Activated CD4-positive, alpha-beta T cell treated with anti-CD3 and anti-CD28 coated beads for 36 hours (primary cell): ENCODE measurements around the gene TEKT3. TPM values are rescaled to one million over a fixed set of nuclear protein-coding genes. Genes with fewer than 3 reads are reported as not detected.

ENCODE experiments used
- ATAC-seq: fragments of 200-7000 bp; cut with Tn5 transposase; one replicate; pipeline ENCODE4 v1.10.0; 2021; ENCODE audit warnings: mild to moderate bottlenecking, moderate library complexity
- CTCF ChIA-PET: fragments of 350-600 bp; sonication (Branson Sonifier 250); formaldehyde crosslinking; loops from one replicate; lab custom pipeline; 2021; ENCODE audit warnings: antibody characterized with exemption; lab: Charles Lee
- POLR2A ChIA-PET: fragments of 350-600 bp; sonication (Branson Sonifier 250); formaldehyde crosslinking; loops from one replicate; lab custom pipeline; 2021; ENCODE audit warnings: antibody characterized with exemption, inconsistent platforms; lab: Charles Lee
- DNase-seq: peaks from one replicate; pipeline ENCODE4 v3.0.0-alpha.2; 2020
- H3K27ac Mint-ChIP-seq: one replicate; pipeline ENCODE4 v1.8.0; 2021; ENCODE audit warnings: mixed read lengths
- H3K27me3 Mint-ChIP-seq: one replicate; pipeline ENCODE4 v1.8.0; 2021; ENCODE audit warnings: mixed read lengths
- H3K36me3 Mint-ChIP-seq: one replicate; pipeline ENCODE4 v1.8.0; 2021; ENCODE audit warnings: low read depth, mixed read lengths
- H3K4me1 Mint-ChIP-seq: one replicate; pipeline ENCODE4 v1.8.0; 2021; ENCODE audit warnings: mixed read lengths
- H3K4me3 Mint-ChIP-seq: one replicate; pipeline ENCODE4 v1.8.0; 2021; ENCODE audit warnings: mild to moderate bottlenecking, moderate library complexity, mixed read lengths
- H3K9me3 Mint-ChIP-seq: one replicate; pipeline ENCODE4 v1.8.0; 2021; ENCODE audit warnings: low read depth, mixed read lengths
- intact Hi-C, 2 experiments: fragments of 100-400 bp; cut with DNase I in 1 of 2; cut with micrococcal nuclease in 1 of 2; formaldehyde crosslinking; loops; one replicate each; pipeline versions ENCODE4 v1.14.2 to v1.15.1; 2022 to 2024; cut with DNase I, micrococcal nuclease
- total RNA-seq, 2 experiments: library from RNA; stranded (reverse); gene quantifications; one replicate each; pipeline ENCODE4 v1.2.3, GENCODE V29; 2021

The TEKT3 gene
- not detected for total RNA-seq

- Mint-ChIP-seq H3K27me3 (peaks cover 47% of the 10 kb centered on the region), H3K9me3 (no peaks in the 10 kb centered on the region), H3K4me1 (peaks cover 5% of the 10 kb centered on the region), H3K27ac (no peak within 1 kb of the TSS), H3K36me3 (no peaks in the 10 kb centered on the region), H3K4me3 (peak within 1 kb of the TSS; percentile 15)
- intact Hi-C loops, result no loop called here
- CTCF ChIA-PET, result no interaction called here
- POLR2A ChIA-PET, result no interaction called here
- ATAC-seq (peak; percentile 49), DNase-seq (peak; percentile 32)
These were observed at the start of gene TEKT3 for GRCh38 chr17:15341385-15341849. TEKT3 (minus strand) TSS chr17:15341597; CDS start chr17:15331585, 10,012 bp downstream.

GRCh38 chr17:15388356-15389041 is 47.1 kb upstream of the TEKT3 start:
- intact Hi-C loops, result no loop called here
- Mint-ChIP-seq H3K36me3 (no peaks in the 10 kb centered on the region), H3K4me1 (no peaks in the 10 kb centered on the region), H3K27me3 (peaks cover 14% of the 10 kb centered on the region), H3K9me3 (no peaks in the 10 kb centered on the region), H3K4me3 (no peak overlapping the region), H3K27ac (no peak overlapping the region)
- DNase-seq, result no peak
- CTCF ChIA-PET, result interaction anchor here (0.9 kb wide), 1 partner anchor 12 kb away, joined by 3 read pairs; no protein-coding TSS in a partner anchor
- POLR2A ChIA-PET, result no interaction called here
- ATAC-seq, result no peak

DNA sequence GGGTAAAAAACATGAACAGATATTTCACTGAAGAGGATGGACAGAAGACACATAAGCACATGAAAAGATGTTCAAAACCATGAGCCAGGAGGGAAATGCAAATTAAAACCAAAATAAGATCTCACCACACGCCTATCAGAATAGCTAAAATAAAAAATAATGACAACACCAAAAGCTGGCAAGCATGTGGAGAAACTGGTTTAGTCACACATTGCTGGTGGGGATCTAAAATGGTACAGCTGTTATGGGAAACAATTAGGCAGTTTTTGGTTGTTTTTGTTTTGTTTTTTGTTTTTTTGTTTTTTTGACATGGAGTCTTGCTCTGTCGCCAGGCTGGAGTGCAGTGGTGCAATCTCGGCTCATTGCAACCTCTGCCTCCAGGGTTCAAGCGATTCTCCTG is 44.7 kb upstream of the TEKT3 start:
- ChIA-PET POLR2A (no interaction called here), CTCF (no interaction called here)
- no peak for DNase-seq
- H3K27ac Mint-ChIP-seq, result no peak overlapping the region
- intact Hi-C loops, result no loop called here
- no peak for ATAC-seq
- peaks cover 18% of the 10 kb centered on the region for H3K27me3 Mint-ChIP-seq
- H3K36me3 Mint-ChIP-seq, result no peaks in the 10 kb centered on the region
- H3K4me3 Mint-ChIP-seq, result no peak overlapping the region
- H3K9me3 Mint-ChIP-seq, result no peaks in the 10 kb centered on the region
- H3K4me1 Mint-ChIP-seq, result no peaks in the 10 kb centered on the region

DNA sequence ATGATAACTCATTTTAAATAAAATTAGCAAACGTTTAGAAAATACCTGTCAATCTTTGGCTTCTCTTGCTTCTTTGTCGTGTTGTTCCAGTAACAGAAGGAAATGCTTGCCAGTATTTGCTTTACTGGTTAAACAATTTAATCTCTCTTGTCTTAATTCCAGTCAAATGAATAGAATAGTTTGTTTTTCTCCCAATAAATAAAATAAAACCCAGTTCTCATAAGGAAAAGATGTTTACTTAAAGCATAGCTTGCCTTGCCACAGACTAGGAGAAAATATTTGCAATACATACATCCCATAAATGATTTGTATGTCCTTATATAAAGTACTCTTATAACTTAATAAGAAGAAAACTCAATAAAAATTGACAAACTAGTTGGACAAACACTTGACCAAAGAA is 43.9 kb upstream of the TEKT3 start:
- Mint-ChIP-seq H3K9me3 (no peaks in the 10 kb centered on the region), H3K27ac (no peak overlapping the region), H3K36me3 (no peaks in the 10 kb centered on the region), H3K4me1 (no peaks in the 10 kb centered on the region), H3K27me3 (peaks cover 20% of the 10 kb centered on the region), H3K4me3 (no peak overlapping the region)
- ATAC-seq (no peak), DNase-seq (no peak)
- intact Hi-C loops, result no loop called here
- ChIA-PET CTCF (no interaction called here), POLR2A (no interaction called here)

- intact Hi-C loops, result no loop called here
- H3K27ac Mint-ChIP-seq, result no peak overlapping the region
- ChIA-PET POLR2A (no interaction called here), CTCF (no interaction called here)
- no peaks in the 10 kb centered on the region for H3K4me1 Mint-ChIP-seq
- no peak for ATAC-seq
- DNase-seq, result no peak
- H3K36me3 Mint-ChIP-seq, result no peaks in the 10 kb centered on the region
- no peaks in the 10 kb centered on the region for H3K9me3 Mint-ChIP-seq
- H3K27me3 Mint-ChIP-seq, result peaks cover 20% of the 10 kb centered on the region
- H3K4me3 Mint-ChIP-seq, result no peak overlapping the region
These were observed 42.9 kb upstream of the TEKT3 start for GRCh38 chr17:15384142-15384787.

DNA sequence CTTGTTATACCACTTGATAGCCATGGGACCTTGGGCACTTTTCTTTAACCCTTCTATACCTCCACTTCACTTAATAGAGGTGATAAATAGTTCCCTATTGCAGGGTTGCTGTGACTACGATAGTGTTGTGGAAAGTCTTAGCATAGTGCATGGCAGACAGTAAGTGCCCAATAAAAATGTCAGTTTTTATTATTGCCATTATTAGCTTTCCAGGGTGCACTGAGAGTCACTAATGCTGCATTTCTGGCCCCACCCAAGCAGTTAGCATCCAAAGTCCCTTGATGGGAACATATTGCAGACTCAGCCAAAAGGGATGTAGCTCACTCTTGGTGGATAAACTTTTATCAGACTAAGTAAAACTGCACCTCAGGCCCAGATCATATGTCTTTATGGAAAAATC is 41.5 kb upstream of the TEKT3 start:
- DNase-seq (no peak), ATAC-seq (no peak)
- no peak overlapping the region for H3K27ac Mint-ChIP-seq
- intact Hi-C loops, result no loop called here
- H3K36me3 Mint-ChIP-seq, result no peaks in the 10 kb centered on the region
- POLR2A ChIA-PET, result no interaction called here
- no peak overlapping the region for H3K4me3 Mint-ChIP-seq
- H3K9me3 Mint-ChIP-seq, result no peaks in the 10 kb centered on the region
- CTCF ChIA-PET, result no interaction called here
- no peaks in the 10 kb centered on the region for H3K4me1 Mint-ChIP-seq
- peaks cover 20% of the 10 kb centered on the region for H3K27me3 Mint-ChIP-seq

GRCh38 chr17:15381707-15382106 is 40.3 kb upstream of the TEKT3 start:
- Mint-ChIP-seq H3K9me3 (no peaks in the 10 kb centered on the region), H3K36me3 (no peaks in the 10 kb centered on the region), H3K4me3 (no peak overlapping the region), H3K27me3 (peaks cover 18% of the 10 kb centered on the region), H3K27ac (no peak overlapping the region), H3K4me1 (no peaks in the 10 kb centered on the region)
- ChIA-PET POLR2A (no interaction called here), CTCF (interaction anchor here (1.0 kb wide), 1 partner anchor 16 kb away, joined by 3 read pairs; no protein-coding TSS in a partner anchor)
- intact Hi-C loops, result no loop called here
- ATAC-seq (no peak), DNase-seq (no peak)

DNA sequence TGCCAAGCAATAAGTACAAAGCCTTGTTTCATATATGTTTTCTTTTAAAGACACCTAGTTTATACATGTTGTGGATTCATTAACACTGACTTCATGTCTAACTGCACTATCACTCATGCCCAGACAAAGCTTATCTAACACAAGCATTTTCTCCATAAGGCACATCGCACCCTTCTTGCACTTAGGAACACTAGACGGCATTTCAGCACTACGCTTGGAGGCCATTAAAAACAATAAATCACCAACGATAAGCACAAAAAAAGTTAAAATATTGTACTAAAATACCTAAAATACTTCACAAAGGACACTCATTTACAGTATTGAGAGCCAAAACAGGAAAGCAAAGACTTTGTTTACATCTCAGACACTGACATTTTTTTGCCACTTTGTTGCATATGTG is 39.0 kb upstream of the TEKT3 start:
- H3K4me3 Mint-ChIP-seq, result no peak overlapping the region
- no peak overlapping the region for H3K27ac Mint-ChIP-seq
- ATAC-seq, result no peak
- no peak for DNase-seq
- CTCF ChIA-PET, result no interaction called here
- H3K36me3 Mint-ChIP-seq, result no peaks in the 10 kb centered on the region
- POLR2A ChIA-PET, result no interaction called here
- H3K4me1 Mint-ChIP-seq, result no peaks in the 10 kb centered on the region
- H3K9me3 Mint-ChIP-seq, result no peaks in the 10 kb centered on the region
- intact Hi-C loops, result no loop called here
- H3K27me3 Mint-ChIP-seq, result peaks cover 12% of the 10 kb centered on the region

GRCh38 chr17:15379659-15380058 is 38.3 kb upstream of the TEKT3 start:
- intact Hi-C loops, result no loop called here
- no peaks in the 10 kb centered on the region for H3K4me1 Mint-ChIP-seq
- no peaks in the 10 kb centered on the region for H3K9me3 Mint-ChIP-seq
- ATAC-seq (no peak), DNase-seq (no peak)
- no peak overlapping the region for H3K4me3 Mint-ChIP-seq
- CTCF ChIA-PET, result no interaction called here
- no peaks in the 10 kb centered on the region for H3K36me3 Mint-ChIP-seq
- H3K27ac Mint-ChIP-seq, result no peak overlapping the region
- POLR2A ChIA-PET, result no interaction called here
- peaks cover 12% of the 10 kb centered on the region for H3K27me3 Mint-ChIP-seq

DNA sequence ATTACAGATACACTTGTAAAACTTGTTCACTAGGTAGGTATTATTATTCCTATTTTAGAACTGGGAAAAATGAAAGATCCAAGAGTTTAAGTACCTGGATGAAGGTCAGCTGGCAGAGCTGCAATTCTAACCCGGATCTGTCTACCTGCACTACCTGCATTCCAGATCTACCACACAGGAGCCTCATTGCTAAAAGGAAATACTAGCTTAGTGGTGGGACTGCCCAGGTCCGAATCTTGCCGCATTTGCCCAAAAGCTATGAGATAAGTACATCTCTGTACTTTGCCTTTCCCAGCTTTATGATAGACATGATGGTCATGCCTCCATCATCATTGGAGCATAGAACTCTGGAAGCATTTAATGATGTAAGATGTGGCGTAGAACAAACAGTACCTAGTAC is 36.8 kb upstream of the TEKT3 start:
- ATAC-seq, result no peak
- DNase-seq, result no peak
- intact Hi-C loops, result no loop called here
- POLR2A ChIA-PET, result no interaction called here
- Mint-ChIP-seq H3K4me3 (no peak overlapping the region), H3K27me3 (peaks cover 10% of the 10 kb centered on the region), H3K27ac (no peak overlapping the region), H3K36me3 (no peaks in the 10 kb centered on the region), H3K4me1 (no peaks in the 10 kb centered on the region), H3K9me3 (no peaks in the 10 kb centered on the region)
- CTCF ChIA-PET, result interaction anchor here (0.8 kb wide), 1 partner anchor 146 kb away, joined by 3 read pairs; no protein-coding TSS in a partner anchor

GRCh38 chr17:15377616-15378015 is 36.2 kb upstream of the TEKT3 start:
- Mint-ChIP-seq H3K9me3 (no peaks in the 10 kb centered on the region), H3K27ac (no peak overlapping the region), H3K4me1 (no peaks in the 10 kb centered on the region), H3K4me3 (no peak overlapping the region), H3K36me3 (no peaks in the 10 kb centered on the region), H3K27me3 (peaks cover 10% of the 10 kb centered on the region)
- DNase-seq (no peak), ATAC-seq (no peak)
- CTCF ChIA-PET, result no interaction called here
- intact Hi-C loops, result no loop called here
- POLR2A ChIA-PET, result no interaction called here

GRCh38 chr17:15377200-15377599 is 35.8 kb upstream of the TEKT3 start:
- Mint-ChIP-seq H3K27me3 (peaks cover 6% of the 10 kb centered on the region), H3K4me1 (no peaks in the 10 kb centered on the region), H3K27ac (no peak overlapping the region), H3K36me3 (no peaks in the 10 kb centered on the region), H3K9me3 (no peaks in the 10 kb centered on the region), H3K4me3 (no peak overlapping the region)
- intact Hi-C loops, result no loop called here
- POLR2A ChIA-PET, result no interaction called here
- ATAC-seq (no peak), DNase-seq (no peak)
- CTCF ChIA-PET, result interaction anchor here (1.1 kb wide), 1 partner anchor 11 kb away, joined by 3 read pairs; no protein-coding TSS in a partner anchor
